Stimulated activated effector memory CD8-positive, alpha-beta T cell treated with anti-CD3 and anti-CD28 coated beads, Interleukin-12 subunit alpha, Interleukin-12 subunit beta, amount 100 ng/mL, for 72 hours (primary cell): ENCODE measurements around the gene BEST1.

Experiments used
- ATAC-seq: fragments of 150-1000 bp; cut with Tn5 transposase; 2 replicates; pipeline ENCODE4 v1.10.0; 2021
- DNase-seq, 2 donors: peaks; one replicate each; pipeline ENCODE4 v3.0.0; 2021 to 2022; ENCODE audit warnings: low spot score in 2 of 2
- H3K27ac Mint-ChIP-seq: one replicate; pipeline ENCODE4 v1.8.0; 2022; ENCODE audit warnings: mild to moderate bottlenecking, mixed read lengths
- H3K36me3 Mint-ChIP-seq: one replicate; pipeline ENCODE4 v1.8.0; 2022; ENCODE audit warnings: mild to moderate bottlenecking, mixed read lengths
- H3K4me1 Mint-ChIP-seq: one replicate; pipeline ENCODE4 v1.8.0; 2022; ENCODE audit warnings: mixed read lengths
- H3K4me3 Mint-ChIP-seq: one replicate; pipeline ENCODE4 v1.8.0; 2022; ENCODE audit warnings: mild to moderate bottlenecking, mixed read lengths
- H3K9me3 Mint-ChIP-seq: one replicate; pipeline ENCODE4 v1.8.0; 2022; ENCODE audit warnings: mixed read lengths

The BEST1 gene

DNA sequence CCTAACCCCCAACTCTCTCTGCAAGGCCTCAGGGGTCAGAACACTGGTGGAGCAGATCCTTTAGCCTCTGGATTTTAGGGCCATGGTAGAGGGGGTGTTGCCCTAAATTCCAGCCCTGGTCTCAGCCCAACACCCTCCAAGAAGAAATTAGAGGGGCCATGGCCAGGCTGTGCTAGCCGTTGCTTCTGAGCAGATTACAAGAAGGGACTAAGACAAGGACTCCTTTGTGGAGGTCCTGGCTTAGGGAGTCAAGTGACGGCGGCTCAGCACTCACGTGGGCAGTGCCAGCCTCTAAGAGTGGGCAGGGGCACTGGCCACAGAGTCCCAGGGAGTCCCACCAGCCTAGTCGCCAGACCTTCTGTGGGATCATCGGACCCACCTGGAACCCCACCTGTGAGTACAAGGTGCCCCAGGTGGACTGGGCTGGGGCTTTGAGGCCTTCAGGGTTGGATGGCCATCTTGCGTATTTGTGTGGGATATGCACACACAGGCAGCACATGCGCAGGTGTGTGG lies at the start of gene BEST1:
BEST1 (plus strand) TSS at position 317 of the 513 bp plus-strand sequence. CDS start 1,456 bp downstream, outside the sequence.
- Mint-ChIP-seq H3K9me3 (no peaks in the 10 kb centered on the region), H3K36me3 (no peaks in the 10 kb centered on the region), H3K27ac (no peak within 1 kb of the TSS), H3K4me1 (no peaks in the 10 kb centered on the region), H3K4me3 (no peak within 1 kb of the TSS)
- ATAC-seq = no peak
- no peak for DNase-seq

DNA sequence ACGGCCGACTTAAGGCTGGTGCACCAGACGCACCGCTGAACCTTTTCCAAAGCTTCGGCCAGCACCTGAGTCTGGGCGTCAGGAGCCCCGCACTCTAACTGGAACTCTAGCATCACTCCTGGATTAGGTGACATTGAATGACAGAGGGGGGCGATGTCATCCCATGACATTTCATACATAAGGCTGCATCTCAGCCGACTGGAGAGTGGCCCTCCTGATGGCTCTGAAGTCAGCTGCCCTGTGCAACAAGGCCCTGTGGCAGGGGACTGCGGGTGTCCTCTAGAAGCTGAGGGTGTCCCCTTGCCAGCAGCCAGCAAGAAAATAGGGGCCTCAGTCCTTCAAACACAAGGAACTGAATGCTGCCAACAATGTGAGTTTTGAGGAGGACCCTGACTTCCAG lies 48.8 kb upstream of the BEST1 start:
- no peak for ATAC-seq
- no peak overlapping the region for H3K27ac Mint-ChIP-seq
- H3K36me3 Mint-ChIP-seq = peaks cover 12% of the 10 kb centered on the region
- no peak overlapping the region for H3K4me3 Mint-ChIP-seq
- no peak for DNase-seq
- H3K4me1 Mint-ChIP-seq = peaks cover 8% of the 10 kb centered on the region
- H3K9me3 Mint-ChIP-seq = no peaks in the 10 kb centered on the region

DNA sequence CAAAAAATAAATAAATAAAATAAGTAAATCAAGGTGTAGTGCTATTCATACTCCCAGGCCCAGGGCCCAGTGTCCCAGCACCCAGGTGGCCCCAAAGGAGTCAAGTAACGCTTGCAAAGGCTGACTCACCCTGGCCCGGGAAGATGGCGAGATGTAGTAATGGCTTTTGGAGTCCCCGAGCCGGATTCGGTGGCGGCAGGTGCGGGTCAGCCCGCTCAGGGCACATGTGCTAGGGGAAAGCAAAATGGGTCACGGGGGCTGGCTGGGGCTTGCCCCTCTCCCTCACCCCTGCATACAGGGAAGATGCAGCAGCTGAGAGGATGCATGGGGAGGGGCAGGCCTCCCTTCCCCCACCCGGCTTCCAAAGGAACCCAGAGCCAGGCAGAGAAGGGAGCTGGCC lies 47.8 kb upstream of the BEST1 start:
- no peak overlapping the region for H3K4me3 Mint-ChIP-seq
- no peak overlapping the region for H3K27ac Mint-ChIP-seq
- H3K36me3 Mint-ChIP-seq = peaks cover 12% of the 10 kb centered on the region
- H3K9me3 Mint-ChIP-seq = no peaks in the 10 kb centered on the region
- no peak for DNase-seq
- peaks cover 8% of the 10 kb centered on the region for H3K4me1 Mint-ChIP-seq
- no peak for ATAC-seq

DNA sequence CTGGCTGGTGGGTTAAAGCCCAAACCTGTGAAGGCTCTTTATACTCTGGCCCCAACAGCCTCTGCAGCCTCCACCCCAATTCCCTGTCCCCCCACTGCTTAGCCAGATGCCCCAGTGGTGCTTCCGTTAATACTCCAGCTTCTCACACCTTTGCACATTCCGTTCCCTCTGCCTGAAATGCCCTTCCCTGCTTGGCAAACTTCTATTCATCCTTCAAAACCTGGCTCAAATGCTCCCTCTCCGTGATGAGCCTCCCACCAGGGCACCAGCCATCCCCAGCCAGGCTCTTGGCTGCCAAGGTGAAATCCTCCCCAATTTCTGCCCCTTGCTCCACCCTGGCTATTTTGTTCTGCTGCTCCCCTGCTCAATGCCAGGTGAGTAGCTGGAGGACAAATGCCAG lies 46.3 kb upstream of the BEST1 start:
- Mint-ChIP-seq H3K36me3 (peaks cover 7% of the 10 kb centered on the region), H3K9me3 (no peaks in the 10 kb centered on the region), H3K4me3 (no peak overlapping the region), H3K4me1 (peaks cover 8% of the 10 kb centered on the region), H3K27ac (no peak overlapping the region)
- DNase-seq = no peak
- no peak for ATAC-seq

DNA sequence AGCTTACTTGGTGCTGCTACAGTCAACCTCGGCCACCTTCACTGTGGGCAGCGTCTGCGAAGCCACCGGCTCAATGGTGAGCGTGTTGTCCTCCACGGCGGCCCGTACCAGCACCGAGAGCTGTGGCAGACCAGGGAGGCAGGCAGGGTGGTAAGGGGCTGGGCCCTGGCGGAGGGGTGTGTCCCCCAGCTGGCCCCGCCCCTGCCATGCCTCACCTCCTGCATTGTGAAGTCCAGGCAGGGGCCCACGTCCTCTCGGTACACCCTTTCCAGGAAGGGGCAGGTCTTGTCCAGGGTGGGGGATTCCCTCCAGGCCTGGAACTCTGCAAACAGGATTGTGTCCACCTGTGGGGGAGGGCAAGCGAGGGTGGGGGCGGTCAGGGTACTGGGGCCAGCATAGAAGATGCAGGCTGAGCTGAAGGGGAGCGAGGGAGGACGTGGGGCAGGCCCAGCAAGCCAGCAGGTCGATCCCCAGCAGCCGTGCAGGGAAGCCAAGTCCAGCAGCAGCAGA lies 45.6 kb upstream of the BEST1 start:
- Mint-ChIP-seq H3K27ac (no peak overlapping the region), H3K4me3 (no peak overlapping the region), H3K4me1 (peaks cover under 1% of the 10 kb centered on the region), H3K36me3 (no peaks in the 10 kb centered on the region), H3K9me3 (no peaks in the 10 kb centered on the region)
- peak; percentile 54 for ATAC-seq
- no peak for DNase-seq

DNA sequence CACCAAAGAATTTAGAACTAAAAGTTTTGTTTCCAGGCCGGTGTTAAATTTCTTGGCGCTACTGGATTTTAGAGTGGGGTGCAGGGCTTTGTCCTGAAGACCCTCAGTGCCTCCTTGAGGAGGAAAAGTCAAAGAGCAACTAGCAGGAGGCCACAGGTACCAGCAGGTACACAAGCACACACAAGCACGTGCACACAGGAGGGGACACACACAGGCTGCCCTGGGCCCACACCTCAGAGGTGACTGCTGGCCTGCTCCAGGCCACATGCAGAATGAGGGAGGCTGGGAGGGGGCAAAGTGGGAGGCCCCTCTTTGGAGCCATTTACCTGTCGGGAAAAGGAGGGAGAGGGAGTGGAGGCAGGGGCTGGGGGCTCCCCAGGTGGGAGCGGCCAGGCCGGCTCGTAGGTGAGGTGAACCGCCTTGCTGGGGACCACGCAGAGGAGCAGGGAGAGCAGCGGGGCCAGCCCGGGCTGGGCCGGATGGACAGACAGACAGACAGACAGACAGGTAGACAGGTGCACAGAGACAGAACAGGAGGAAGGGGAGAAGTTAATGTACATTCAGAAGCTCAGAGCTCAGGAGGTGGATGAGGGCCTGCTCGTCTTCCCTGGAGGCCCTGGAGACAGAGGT lies 45.0 kb upstream of the BEST1 start:
- Mint-ChIP-seq H3K36me3 (no peaks in the 10 kb centered on the region), H3K4me3 (no peak overlapping the region), H3K27ac (no peak overlapping the region), H3K4me1 (no peaks in the 10 kb centered on the region), H3K9me3 (no peaks in the 10 kb centered on the region)
- ATAC-seq (no peak), DNase-seq (no peak)

DNA sequence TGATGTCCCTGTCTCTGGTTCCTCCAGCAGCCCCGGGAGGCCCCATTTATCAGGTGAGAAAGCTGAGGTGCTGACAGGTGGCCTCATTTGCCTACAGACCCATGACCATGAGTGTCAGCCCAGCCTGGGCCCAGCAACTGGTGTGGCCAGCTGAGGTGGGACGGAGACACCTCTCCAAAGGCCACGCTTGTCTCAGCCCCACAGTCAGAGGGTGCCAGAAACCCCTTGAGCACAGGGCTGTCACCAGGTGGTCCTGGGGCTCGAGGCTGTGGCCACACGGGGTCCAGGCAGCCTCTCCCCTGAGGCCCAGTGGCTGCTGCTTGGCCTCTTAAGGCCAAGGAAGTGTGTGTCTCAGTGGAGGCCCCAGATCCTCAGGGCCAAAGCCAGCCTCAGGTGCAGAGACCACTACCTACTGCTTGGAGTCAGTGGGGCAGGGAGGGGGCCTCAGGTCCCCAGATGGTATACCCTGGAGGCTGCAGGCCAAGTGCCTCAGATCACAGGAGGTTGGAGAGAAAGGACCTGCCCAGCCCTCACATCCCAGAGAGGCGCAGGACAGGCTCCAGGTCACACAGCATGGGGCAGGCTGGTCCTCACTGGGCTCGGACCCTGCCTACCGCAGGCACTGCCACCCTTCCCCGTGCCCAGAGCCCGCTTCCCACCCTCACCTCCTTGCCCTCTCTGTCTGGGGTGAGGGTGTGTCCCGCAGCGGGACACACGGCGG lies 44.2 kb upstream of the BEST1 start:
- no peak for DNase-seq
- Mint-ChIP-seq H3K27ac (no peak overlapping the region), H3K36me3 (no peaks in the 10 kb centered on the region), H3K4me1 (no peaks in the 10 kb centered on the region), H3K9me3 (no peaks in the 10 kb centered on the region), H3K4me3 (no peak overlapping the region)
- ATAC-seq = no peak

DNA sequence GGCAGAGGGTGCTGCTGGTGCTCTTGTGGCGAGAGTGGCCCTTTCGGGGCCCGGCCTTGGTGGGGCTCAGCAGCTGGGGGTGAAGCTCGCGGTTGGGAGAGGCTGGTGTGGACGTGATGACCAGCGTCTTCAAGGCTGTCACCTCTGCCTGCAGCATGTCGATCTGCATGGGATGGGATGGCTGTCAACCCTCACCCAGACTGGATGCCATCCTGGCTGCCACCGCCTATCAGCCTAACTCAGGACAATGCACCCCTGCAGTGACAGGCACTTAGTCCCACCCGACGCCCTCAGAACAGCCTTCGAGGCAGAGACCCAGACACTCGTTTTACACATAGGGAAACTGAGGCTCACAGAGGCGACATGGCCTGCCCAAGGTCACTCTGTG lies 43.6 kb upstream of the BEST1 start:
- DNase-seq = no peak
- H3K36me3 Mint-ChIP-seq = no peaks in the 10 kb centered on the region
- H3K9me3 Mint-ChIP-seq = no peaks in the 10 kb centered on the region
- H3K4me1 Mint-ChIP-seq = no peaks in the 10 kb centered on the region
- no peak overlapping the region for H3K4me3 Mint-ChIP-seq
- H3K27ac Mint-ChIP-seq = no peak overlapping the region
- ATAC-seq = no peak

DNA sequence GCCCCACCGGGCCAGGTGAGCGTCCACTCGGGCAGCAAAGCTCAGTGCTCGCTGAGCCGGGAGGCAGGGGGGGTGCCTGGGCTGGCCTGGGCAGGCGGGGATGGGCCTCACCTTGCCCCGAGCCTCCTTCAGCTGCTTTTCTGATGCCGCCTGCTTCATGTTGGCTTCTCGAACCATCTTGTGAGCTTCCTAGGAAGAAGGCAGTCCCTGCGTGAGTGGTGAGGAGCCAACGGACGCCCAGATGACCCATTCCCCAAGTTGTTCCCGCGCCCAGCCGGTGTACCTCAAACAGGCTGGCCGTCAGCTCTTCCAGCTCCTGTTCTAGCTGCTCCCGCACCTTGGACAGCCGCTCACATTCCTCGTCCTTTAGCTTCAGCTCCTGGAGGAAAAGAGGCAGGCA lies 42.9 kb upstream of the BEST1 start:
- H3K4me3 Mint-ChIP-seq = no peak overlapping the region
- DNase-seq (no peak), ATAC-seq (no peak)
- no peaks in the 10 kb centered on the region for H3K9me3 Mint-ChIP-seq
- no peaks in the 10 kb centered on the region for H3K36me3 Mint-ChIP-seq
- no peak overlapping the region for H3K27ac Mint-ChIP-seq
- H3K4me1 Mint-ChIP-seq = no peaks in the 10 kb centered on the region

DNA sequence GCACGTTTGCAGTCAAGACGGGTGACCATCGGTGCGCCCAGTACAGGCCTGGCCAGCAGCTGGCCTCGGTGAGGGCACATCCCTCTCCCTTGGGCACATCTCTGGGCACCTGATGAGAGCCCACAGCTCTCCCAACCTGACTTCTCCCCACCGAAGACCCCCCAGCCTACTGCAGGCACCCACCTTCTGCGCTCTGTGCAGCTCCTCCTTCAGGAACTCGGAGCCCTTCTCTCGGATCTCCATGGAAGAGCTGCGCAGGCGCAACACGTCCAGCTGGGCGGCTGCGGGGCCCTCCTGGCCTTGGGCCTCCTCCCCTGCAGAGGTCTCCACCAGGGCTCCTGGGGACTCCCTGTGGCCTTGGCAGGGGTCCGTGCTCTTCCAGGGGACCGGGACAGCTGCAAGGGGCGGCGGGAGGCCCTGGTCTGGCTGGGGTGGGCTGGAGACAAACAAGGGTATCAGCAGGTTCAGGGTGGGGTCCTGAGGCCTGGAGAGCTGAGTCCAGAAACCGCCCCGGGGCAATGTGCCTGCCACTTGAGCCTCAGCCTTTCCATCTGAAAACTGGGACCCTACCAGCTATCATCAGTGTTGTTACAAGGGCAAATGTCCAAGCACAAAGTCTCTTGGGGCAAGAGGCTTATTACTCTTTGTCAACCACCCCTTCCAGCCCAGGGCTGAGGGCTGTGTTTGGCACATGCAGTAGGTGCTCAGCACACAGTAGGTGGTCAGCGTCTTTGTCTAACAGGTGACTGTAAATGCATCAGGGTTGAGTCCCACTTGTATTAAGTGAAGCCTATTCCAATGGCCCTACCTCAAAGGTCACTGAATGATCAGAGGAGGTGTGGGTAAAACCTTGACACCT lies 42.1 kb upstream of the BEST1 start:
- no peaks in the 10 kb centered on the region for H3K36me3 Mint-ChIP-seq
- DNase-seq (no peak), ATAC-seq (no peak)
- H3K27ac Mint-ChIP-seq = no peak overlapping the region
- H3K9me3 Mint-ChIP-seq = no peaks in the 10 kb centered on the region
- H3K4me3 Mint-ChIP-seq = no peak overlapping the region
- H3K4me1 Mint-ChIP-seq = no peaks in the 10 kb centered on the region

DNA sequence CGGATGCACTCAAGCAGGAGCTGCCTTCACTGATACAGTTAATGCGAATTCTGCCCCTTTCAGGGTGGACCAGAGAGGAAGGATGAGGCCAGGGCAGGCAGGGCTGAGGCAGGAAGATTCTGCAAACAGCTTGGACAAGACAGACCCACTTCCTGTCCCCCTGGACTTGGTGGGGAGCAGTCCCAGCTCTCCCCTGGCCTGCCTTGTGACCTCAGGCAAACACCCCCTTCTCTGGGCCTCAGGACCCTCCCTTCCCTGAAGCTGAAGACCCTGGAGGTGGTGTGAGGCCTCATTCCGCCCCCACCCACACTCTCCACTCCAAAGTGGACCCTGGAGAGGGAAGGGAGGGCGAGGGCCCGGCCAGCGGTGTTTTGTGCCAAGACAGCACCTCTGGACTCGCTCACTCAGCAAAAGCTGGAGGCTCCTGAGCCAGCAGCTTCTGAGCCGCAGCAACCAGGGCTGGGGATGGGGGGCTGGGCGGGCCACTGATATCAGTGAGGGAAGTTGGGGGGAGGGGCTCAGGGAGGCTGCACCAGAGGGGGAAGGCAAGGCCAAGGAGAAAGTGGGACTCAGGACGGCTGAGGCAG lies 41.3 kb upstream of the BEST1 start:
- Mint-ChIP-seq H3K4me3 (no peak overlapping the region), H3K36me3 (no peaks in the 10 kb centered on the region), H3K27ac (no peak overlapping the region), H3K9me3 (no peaks in the 10 kb centered on the region), H3K4me1 (no peaks in the 10 kb centered on the region)
- DNase-seq (no peak), ATAC-seq (no peak)

DNA sequence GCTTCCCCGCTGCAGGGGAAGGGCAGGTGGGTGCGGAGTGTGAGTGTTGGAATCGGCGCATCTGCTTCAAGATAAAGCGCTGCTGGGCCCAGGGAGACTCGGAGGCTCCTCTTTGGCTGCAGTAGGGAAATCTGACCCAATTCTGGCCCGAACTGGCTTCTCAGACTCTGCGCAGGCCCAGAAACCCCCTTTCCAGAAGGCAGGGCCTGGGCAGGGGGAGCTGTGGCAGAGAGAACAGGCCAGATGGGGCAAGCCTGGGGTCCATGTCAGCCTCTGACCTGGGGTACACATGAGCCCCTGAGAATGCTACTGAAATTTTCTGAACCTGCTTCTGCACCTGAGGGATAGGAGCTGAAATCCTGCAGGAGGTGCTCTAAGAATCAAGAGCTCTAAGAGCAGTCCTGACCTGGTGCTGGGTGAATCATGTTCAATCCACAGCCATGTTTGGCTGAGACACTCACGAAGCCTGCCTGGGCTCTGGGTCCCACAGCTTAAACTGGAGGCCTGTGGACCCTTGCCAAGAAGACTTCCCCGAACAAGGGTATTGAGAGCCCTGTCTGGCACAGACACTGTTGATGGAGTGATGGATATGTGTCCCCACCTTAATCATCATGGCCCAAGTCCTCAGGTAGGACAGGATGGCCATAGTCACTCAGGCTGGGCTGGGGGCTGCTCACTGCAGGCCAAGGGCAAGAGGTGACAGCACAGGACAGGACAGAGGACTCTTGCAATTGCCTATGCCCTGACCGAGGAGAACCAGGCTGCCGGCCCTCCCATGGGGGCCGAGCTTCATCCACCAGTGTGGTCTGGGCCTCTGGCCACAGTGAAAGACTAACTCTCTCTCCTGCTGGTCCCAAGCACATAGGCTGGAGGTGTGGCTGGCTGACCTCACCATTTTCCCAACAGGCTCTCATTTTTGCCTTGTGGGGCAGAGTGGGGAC lies 39.7 kb upstream of the BEST1 start:
- Mint-ChIP-seq H3K4me1 (no peaks in the 10 kb centered on the region), H3K36me3 (no peaks in the 10 kb centered on the region)

DNA sequence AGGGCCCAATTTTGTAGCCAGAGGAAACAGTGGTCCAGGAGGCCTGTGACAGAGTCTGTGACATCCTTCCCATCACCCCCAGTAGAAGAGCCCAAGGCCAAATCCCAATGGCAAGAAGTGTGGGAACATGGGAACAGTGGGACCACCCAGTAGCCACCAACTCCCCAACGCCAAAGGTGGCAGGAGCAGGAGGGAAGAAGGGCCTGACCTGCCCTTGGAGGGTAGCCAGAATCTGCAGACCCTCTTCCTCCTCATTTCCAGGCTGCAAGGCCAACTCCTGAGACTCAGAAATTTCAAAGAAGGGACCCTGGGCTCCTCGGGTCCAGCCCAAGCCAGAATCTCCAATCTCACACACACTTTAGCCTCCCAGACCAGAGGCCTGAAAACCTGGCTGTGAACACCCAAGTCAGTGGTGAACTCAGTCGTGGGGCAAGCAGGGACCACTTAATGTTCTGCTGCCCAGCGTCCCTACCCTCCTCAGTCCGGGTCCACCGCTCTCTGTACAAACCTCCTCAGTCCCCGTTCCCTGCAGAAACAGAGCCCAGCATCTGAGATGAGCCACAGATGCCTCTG lies 38.9 kb upstream of the BEST1 start:
- Mint-ChIP-seq H3K9me3 (no peaks in the 10 kb centered on the region), H3K4me3 (no peak overlapping the region), H3K4me1 (no peaks in the 10 kb centered on the region), H3K36me3 (no peaks in the 10 kb centered on the region), H3K27ac (no peak overlapping the region)
- ATAC-seq (no peak), DNase-seq (no peak)

More for the DNA sequence above, 39.7 kb upstream of the BEST1 start:
- Mint-ChIP-seq H3K9me3 (no peaks in the 10 kb centered on the region), H3K4me3 (no peak overlapping the region), H3K27ac (no peak overlapping the region)
- DNase-seq (no peak), ATAC-seq (no peak)
